Limb (tissue), 2 donors: Measurements from ENCODE around the gene OR2D2.
"Not testable (repeated sequence)": the region's sequence is repeated elsewhere in the genome, so short reads cannot be mapped to it uniquely, and the experiment has no call there.

Experiments
- DNase-seq, 2 donors: peaks; one replicate each; pipeline ENCODE4 v3.0.0-alpha.2; 2016; ENCODE audit errors: extremely low spot score in 2 of 2

OR2D2 gene

GRCh38 chr11:6882751-6883150 is 9.5 kb downstream of the OR2D2 start:
- no peak for DNase-seq

- DNase-seq = no peak
Observed at GRCh38 chr11:6876914-6877313, 15.4 kb downstream of the OR2D2 start.

GRCh38 chr11:6876325-6876724 is 16.0 kb downstream of the OR2D2 start, which contains the start of gene OR10A4:
Gene OR10A4 (plus strand): TSS chr11:6876625. CDS start chr11:6876648, 23 bp downstream.
- no peak for DNase-seq

GRCh38 chr11:6875761-6876160 is 16.5 kb downstream of the OR2D2 start:
- no peak for DNase-seq

GRCh38 chr11:6871278-6871677 is 21.0 kb downstream of the OR2D2 start:
- no peak for DNase-seq

GRCh38 chr11:6864438-6864837 is 27.9 kb downstream of the OR2D2 start:
- DNase-seq = no peak

GRCh38 chr11:6862961-6863360 is 29.3 kb downstream of the OR2D2 start, which contains the start of gene OR10A2:
Gene OR10A2 (plus strand): TSS chr11:6863057. CDS start chr11:6869755, 6,698 bp downstream.
- peak; percentile 27 to 35 for DNase-seq

- DNase-seq = no peak
Observed at GRCh38 chr11:6856871-6857270, 35.4 kb downstream of the OR2D2 start.

- no peak for DNase-seq
Observed at GRCh38 chr11:6855971-6856541, 36.2 kb downstream of the OR2D2 start.

- DNase-seq = not testable (repeated sequence)
Observed at GRCh38 chr11:6854801-6855200, 37.5 kb downstream of the OR2D2 start.

GRCh38 chr11:6850526-6850925 is 41.8 kb downstream of the OR2D2 start:
- no peak for DNase-seq

GRCh38 chr11:6845383-6845782 is 46.9 kb downstream of the OR2D2 start, which contains the start of gene OR10A5:
Gene OR10A5 (plus strand): TSS chr11:6845683. CDS start chr11:6845683, 0 bp downstream.
- DNase-seq = no peak

GRCh38 chr11:6844356-6844755 is 47.9 kb downstream of the OR2D2 start:
- no peak for DNase-seq

GRCh38 chr11:6843670-6844069 is 48.6 kb downstream of the OR2D2 start:
- DNase-seq = no peak

GRCh38 chr11:6841694-6842093 is 50.6 kb downstream of the OR2D2 start:
- no peak for DNase-seq
